H1 (cell line): Measurements from ENCODE around the gene POLR2C. TPM values are rescaled to one million over a fixed set of nuclear protein-coding genes. Genes with fewer than 3 reads are reported as not detected.

ENCODE experiments used
- CTCF ChIA-PET: fragments of 300-600 bp; sonication (Branson Sonifier 250); formaldehyde crosslinking; loops from one replicate; lab custom pipeline; 2021; ENCODE audit not compliant: partially characterized antibody; lab: Charles Lee
- POLR2A ChIA-PET: fragments of 300-600 bp; sonication (Branson Sonifier 250); formaldehyde crosslinking; loops from one replicate; lab custom pipeline; 2021; ENCODE audit warnings: inconsistent platforms; ENCODE audit not compliant: partially characterized antibody; lab: Charles Lee
- DNase-seq, 2 experiments: peaks; one replicate each; pipeline versions ENCODE4 v3.0.0 to v3.0.0-alpha.2; 2010 to 2022; ENCODE audit warnings: low spot score in 2 of 2, low read depth in 1 of 2, mixed read lengths in 1 of 2
- FAIRE-seq: peaks from 2 replicates; lab custom pipeline; 2011; peaks lifted over from hg19 to GRCh38; lab: Jason Lieb, UNC
- H2AFZ ChIP-seq: 2 replicates; pipeline ENCODE4 v1.8.1; 2012; ENCODE audit warnings: low read length, inconsistent platforms
- H2AK5ac ChIP-seq: 2 replicates; pipeline ENCODE4 v1.6.1; 2013; ENCODE audit warnings: low read depth, low read length
- H2BK120ac ChIP-seq: replicated peaks from 2 replicates; pipeline ENCODE3; 2013; ENCODE audit warnings: low read depth, low read length, inconsistent platforms
- H2BK12ac ChIP-seq: 2 replicates; pipeline ENCODE4 v1.6.1; 2013; ENCODE audit warnings: low read depth, low read length
- H2BK15ac ChIP-seq: 2 replicates; pipeline ENCODE4 v1.6.1; 2013; ENCODE audit warnings: low read length
- H2BK20ac ChIP-seq: 2 replicates; pipeline ENCODE4 v1.6.1; 2013; ENCODE audit warnings: low read length
- H2BK5ac ChIP-seq: 2 replicates; pipeline ENCODE4 v1.6.1; 2013; ENCODE audit warnings: low read depth, low read length
- H3K14ac ChIP-seq: 2 replicates; pipeline ENCODE4 v1.6.1; 2013; ENCODE audit warnings: inconsistent platforms; ENCODE audit not compliant: insufficient read length
- H3K18ac ChIP-seq: 2 replicates; pipeline ENCODE4 v1.6.1; 2013; ENCODE audit warnings: low read length; ENCODE audit errors: extremely low read depth
- H3K23ac ChIP-seq: 2 replicates; pipeline ENCODE4 v1.6.1; 2013; ENCODE audit warnings: inconsistent platforms; ENCODE audit not compliant: insufficient read length
- H3K23me2 ChIP-seq: 2 replicates; pipeline ENCODE4 v1.6.1; 2013; ENCODE audit warnings: low read depth, low read length
- H3K27ac ChIP-seq: 2 replicates; pipeline ENCODE4 v1.6.1; 2011; ENCODE audit warnings: low read depth, low read length, inconsistent platforms
- H3K27me3 ChIP-seq, 4 experiments: replicated peaks in 1 of 4; 1 replicate in 1 of 4; 2 replicates in 3 of 4; pipeline versions ENCODE4 v1.6.1 to v1.8.1; 2011 to 2013; ENCODE audit warnings: low read length in 3 of 4, mild to moderate bottlenecking in 3 of 4, inconsistent platforms in 2 of 4, mixed read lengths in 2 of 4, moderate library complexity in 1 of 4; ENCODE audit not compliant: control insufficient read depth in 3 of 4, insufficient read depth in 3 of 4; ENCODE audit errors: extremely low read depth in 1 of 4
- H3K36me3 ChIP-seq, 4 experiments: 2 replicates each; pipeline versions ENCODE4 v1.6.1 to v1.8.1; 2011 to 2013; ENCODE audit warnings: mild to moderate bottlenecking in 4 of 4, low read length in 3 of 4, moderate library complexity in 2 of 4, control low read depth in 1 of 4, inconsistent platforms in 1 of 4; ENCODE audit not compliant: insufficient read depth in 4 of 4, control insufficient read depth in 2 of 4
- H3K4ac ChIP-seq: replicated peaks from 2 replicates; pipeline ENCODE3; 2013; ENCODE audit warnings: low read length, low read depth, mixed read lengths, inconsistent platforms; ENCODE audit not compliant: insufficient read length
- H3K4me1 ChIP-seq, 4 experiments: replicated peaks in 1 of 4; 1 replicate in 1 of 4; 2 replicates in 3 of 4; pipeline versions ENCODE4 v1.6.1 to v1.8.1; 2011 to 2013; ENCODE audit warnings: low read length in 3 of 4, inconsistent platforms in 2 of 4, mixed read lengths in 1 of 4; ENCODE audit not compliant: insufficient read depth in 4 of 4, control insufficient read depth in 3 of 4
- H3K4me2 ChIP-seq, 2 experiments: 2 replicates each; pipeline versions ENCODE4 v1.6.1 to v1.8.1; 2011 to 2013; ENCODE audit warnings: low read depth in 2 of 2, low read length in 2 of 2, control low read depth in 1 of 2, inconsistent platforms in 1 of 2, mild to moderate bottlenecking in 1 of 2; ENCODE audit not compliant: insufficient read depth in 1 of 2
- H3K4me3 ChIP-seq, 4 experiments: fragments of 200-600, 300-600 bp in 1 of 4; sonication (generic), shearing (Covaris generic), sonication (Bioruptor Twin) in 1 of 4; 2 replicates each; pipeline versions ENCODE4 v1.5.1 to v1.8.1; 2011 to 2016; ENCODE audit warnings: low read length in 4 of 4, low read depth in 3 of 4, control low read depth in 2 of 4, inconsistent platforms in 2 of 4, mild to moderate bottlenecking in 2 of 4, mixed read lengths in 1 of 4, moderate library complexity in 1 of 4; ENCODE audit not compliant: insufficient read depth in 2 of 4; ENCODE audit errors: extremely low read depth in 1 of 4
- H3K56ac ChIP-seq: replicated peaks from 2 replicates; pipeline ENCODE3; 2013; ENCODE audit warnings: low read depth, mild to moderate bottlenecking, mixed read lengths, low read length, inconsistent platforms; ENCODE audit not compliant: insufficient read length
- H3K79me1 ChIP-seq: 2 replicates; pipeline ENCODE4 v1.6.1; 2013; ENCODE audit warnings: low read depth, low read length, control low read depth
- H3K79me2 ChIP-seq, 2 experiments: 2 replicates each; pipeline versions ENCODE4 v1.6.1 to v1.8.1; 2012 to 2013; ENCODE audit warnings: low read length in 2 of 2, mild to moderate bottlenecking in 2 of 2, inconsistent platforms in 1 of 2; ENCODE audit not compliant: insufficient read depth in 2 of 2, control insufficient read depth in 1 of 2
- H3K9ac ChIP-seq, 4 experiments: replicated peaks in 1 of 4; 1 replicate in 1 of 4; 2 replicates in 3 of 4; pipeline versions ENCODE4 v1.6.1 to v1.8.1; 2011 to 2013; ENCODE audit warnings: low read depth in 3 of 4, low read length in 3 of 4, control low read depth in 2 of 4, mild to moderate bottlenecking in 2 of 4, moderate library complexity in 2 of 4, inconsistent platforms in 1 of 4; ENCODE audit errors: extremely low read depth in 1 of 4
- H3K9me3 ChIP-seq, 2 experiments: 2 replicates each; pipeline versions ENCODE4 v1.6.1 to v1.8.1; 2012 to 2013; ENCODE audit warnings: mild to moderate bottlenecking in 2 of 2, moderate library complexity in 2 of 2, control low read depth in 1 of 2, inconsistent platforms in 1 of 2, low read depth in 1 of 2, low read length in 1 of 2, mixed read lengths in 1 of 2; ENCODE audit not compliant: insufficient read depth in 2 of 2
- H4K20me1 ChIP-seq, 2 experiments: replicated peaks in 1 of 2; 2 replicates each; pipeline versions ENCODE3 to v1.8.1; 2011 to 2013; ENCODE audit warnings: inconsistent platforms in 2 of 2, low read length in 2 of 2, mild to moderate bottlenecking in 1 of 2; ENCODE audit not compliant: insufficient read depth in 2 of 2, control insufficient read depth in 1 of 2
- H4K5ac ChIP-seq: 2 replicates; pipeline ENCODE4 v1.6.1; 2013; ENCODE audit warnings: low read length, low read depth, mixed read lengths, inconsistent platforms; ENCODE audit not compliant: insufficient read length
- H4K8ac ChIP-seq: 2 replicates; pipeline ENCODE4 v1.8.0; 2013; ENCODE audit warnings: mild to moderate bottlenecking, moderate library complexity, low read length, inconsistent platforms; ENCODE audit not compliant: insufficient read depth; ENCODE audit errors: extremely low read depth
- H4K91ac ChIP-seq: replicated peaks from 2 replicates; pipeline ENCODE3; 2013; ENCODE audit warnings: low read length, mixed read lengths, inconsistent platforms; ENCODE audit not compliant: insufficient read length
- EZH2 ChIP-seq: fragments of 200-600 bp; sonication (generic); IDR thresholded peaks from 2 replicates; pipeline ENCODE4 v1.7.1; 2012; ENCODE audit warnings: low read depth, mild to moderate bottlenecking, moderate library complexity, low read length, inconsistent platforms; ENCODE audit not compliant: severe bottlenecking
- JUND ChIP-seq: IDR thresholded peaks from 2 replicates; pipeline ENCODE4 v1.6.1; 2011; ENCODE audit warnings: mild to moderate bottlenecking, improper control_type of control experiment, low read length
- KDM5A ChIP-seq: fragments of 200-600 bp; IDR thresholded peaks from 2 replicates; pipeline ENCODE4 v1.7.1; 2012; ENCODE audit warnings: mild to moderate bottlenecking, low read length, inconsistent platforms, mixed read lengths
- POLR2AphosphoS5 ChIP-seq: IDR thresholded peaks from 2 replicates; pipeline ENCODE4 v1.6.1; 2011; ENCODE audit warnings: low read depth, low read length
- SP4 ChIP-seq: IDR thresholded peaks from 2 replicates; pipeline ENCODE4 v1.6.1; 2012; ENCODE audit warnings: low read length, inconsistent platforms
- WGBS, 2 experiments: shearing (Covaris generic) in 1 of 2; methylation state at CpG; one replicate each; pipeline versions ENCODE4 v1.1.6 to v1.1.7; 2013 to 2015; ENCODE audit warnings: low lambda C conversion rate in 2 of 2, mixed read lengths in 2 of 2, inconsistent platforms in 1 of 2, low coverage in 1 of 2, missing lambda C conversion rate in 1 of 2; ENCODE audit not compliant: insufficient replicate concordance in 2 of 2, insufficient coverage in 1 of 2, insufficient read length in 1 of 2; ENCODE audit errors: extremely low coverage in 1 of 2, missing lambda C conversion rate in 1 of 2; 5-methylcytosine and 5-hydroxymethylcytosine counted together
- polyA plus RNA-seq, 7 experiments: library from polyadenylated mRNA; depleted of rRNA in 3 of 7; stranded (reverse) in 5 of 7; unstranded in 2 of 7; fragments of >200 nt in 5 of 7; fragments of 200-250 nt in 2 of 7; gene quantifications; 1 replicate in 5 of 7; 2 replicates in 1 of 7; 4 replicates in 1 of 7; pipeline versions ENCODE4 v1.2.1 to v1.2.3, GENCODE V29; 2011 to 2013; ENCODE audit warnings: missing spikeins in 2 of 7, mixed read lengths in 2 of 7
- total RNA-seq: library from RNA; stranded (reverse); fragmentation: NEBNext Ultra II Directional; extraction: Animal tissue kit (Norgen Biotek cat#: 25700); gene quantifications from 2 replicates; pipeline ENCODE4 v1.2.1, GENCODE V29; 2021
- TF ChIP-seq, protein P1 (sequence below): IDR thresholded peaks from 2 replicates; pipeline ENCODE4 v1.6.1; 2012; ENCODE audit warnings: low read length, inconsistent platforms

Gene POLR2C
- total and polyA plus RNA-seq, 2 of the 8 experiments (the other 6 are each of a cell fraction or from before 2014, with no cell fraction given): 72.5 to 132 TPM

DNA sequence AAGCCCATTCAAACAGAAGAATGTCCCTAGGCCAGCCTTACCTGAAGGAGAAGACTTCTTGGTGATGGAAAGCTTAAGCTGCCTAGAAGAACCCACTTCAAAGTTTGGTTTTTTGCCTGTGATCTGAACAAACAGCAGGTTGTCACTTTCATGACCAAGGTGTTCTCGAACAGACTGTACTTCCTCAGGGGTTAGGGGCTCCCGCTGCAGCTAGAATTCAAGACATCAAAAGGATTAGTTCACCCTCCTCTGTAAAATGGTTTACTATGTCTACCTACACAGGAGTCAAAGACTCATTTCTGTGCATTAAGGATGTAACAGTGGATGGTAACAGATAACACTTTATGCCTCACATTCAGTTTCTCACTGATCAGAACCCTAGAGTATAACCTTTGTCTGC, 28.5 kb upstream of the POLR2C start:
- Histone ChIP-seq H3K4ac (no peak overlapping the region), H2BK15ac (no peak overlapping the region), H3K14ac (no peak overlapping the region), H3K4me3 (no peak overlapping the region), H2AFZ (no peak overlapping the region), H4K5ac (no peak overlapping the region), H4K20me1 (no peaks in the 10 kb centered on the region), H3K23ac (no peak overlapping the region), H2AK5ac (no peak overlapping the region), H3K9me3 (no peaks in the 10 kb centered on the region), H2BK20ac (no peak overlapping the region), H4K91ac (no peak overlapping the region), H3K79me2 (no peaks in the 10 kb centered on the region), H3K9ac (no peak overlapping the region), H3K36me3 (peaks cover 17 to 60% (median 49%) of the 10 kb centered on the region in 4 experiments; a peak in 7 of 8 replicates), H2BK5ac (no peak overlapping the region), H4K8ac (no peak overlapping the region), H3K56ac (no peak overlapping the region), H3K23me2 (no peaks in the 10 kb centered on the region), H3K4me1 (no peaks in the 10 kb centered on the region), H2BK120ac (no peak overlapping the region), H3K27ac (no peak overlapping the region), H3K79me1 (no peaks in the 10 kb centered on the region), H3K4me2 (no peak overlapping the region), H2BK12ac (no peak overlapping the region), H3K27me3 (no peaks in the 10 kb centered on the region), H3K18ac (no peak overlapping the region)
- WGBS, 2 experiments: 100% methylated on average over 2 of the region's 2 CpGs; no CpG with 5 or more reads in 1 of the 2 experiments
- FAIRE-seq: no peak
- ChIA-PET POLR2A (interaction anchor here (0.9 to 1.6 kb wide), 3 partner anchors 10 to 94 kb away, joined by 3 to 4 read pairs (median 4); no protein-coding TSS in a partner anchor), CTCF (interaction anchor here (0.6 to 4.4 kb wide), 3 partner anchors 16 to 386 kb away, joined by 3 to 34 read pairs (median 3); no protein-coding TSS in a partner anchor)
- DNase-seq: no peak
- TF ChIP-seq POLR2AphosphoS5: no peak
- TF ChIP-seq SP4: no peak
- TF ChIP-seq KDM5A: no peak
- no peak for TF ChIP-seq EZH2
- TF ChIP-seq, protein P1, sequence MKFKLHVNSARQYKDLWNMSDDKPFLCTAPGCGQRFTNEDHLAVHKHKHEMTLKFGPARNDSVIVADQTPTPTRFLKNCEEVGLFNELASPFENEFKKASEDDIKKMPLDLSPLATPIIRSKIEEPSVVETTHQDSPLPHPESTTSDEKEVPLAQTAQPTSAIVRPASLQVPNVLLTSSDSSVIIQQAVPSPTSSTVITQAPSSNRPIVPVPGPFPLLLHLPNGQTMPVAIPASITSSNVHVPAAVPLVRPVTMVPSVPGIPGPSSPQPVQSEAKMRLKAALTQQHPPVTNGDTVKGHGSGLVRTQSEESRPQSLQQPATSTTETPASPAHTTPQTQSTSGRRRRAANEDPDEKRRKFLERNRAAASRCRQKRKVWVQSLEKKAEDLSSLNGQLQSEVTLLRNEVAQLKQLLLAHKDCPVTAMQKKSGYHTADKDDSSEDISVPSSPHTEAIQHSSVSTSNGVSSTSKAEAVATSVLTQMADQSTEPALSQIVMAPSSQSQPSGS: no peak
- TF ChIP-seq JUND: no peak
